Measurements from ENCODE around the gene ASB9.

DNA sequence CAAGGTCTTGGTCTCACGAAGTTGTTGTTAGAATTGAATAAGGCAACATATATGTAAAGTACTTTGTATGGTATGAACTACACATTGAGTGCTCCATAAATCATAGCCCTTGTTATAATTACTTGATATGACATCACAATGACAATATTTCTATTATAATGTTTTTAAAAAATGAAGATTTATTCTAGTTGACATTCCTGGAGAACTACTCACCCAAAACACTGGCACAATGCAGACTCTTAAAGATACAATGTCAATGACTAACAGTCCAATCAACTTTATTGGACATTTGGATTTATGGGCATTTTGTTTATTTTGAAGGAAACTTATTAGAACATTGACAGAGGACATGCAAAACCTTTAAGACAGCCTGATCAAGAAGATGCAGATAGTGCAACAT lies 55.3 kb downstream of the ASB9 start:
- TF ChIP-seq EZH2 (IDR thresholded peaks at IDR 0.05; ENCODE audit: insufficient read depth, poor library complexity, severe bottlenecking) (no peak), EZH2phosphoT487 (IDR thresholded peaks at IDR 0.05; ENCODE audit: insufficient read depth, low read depth) (no peak)
